ENCODE measurements around the gene DNAH6.

The DNAH6 gene

GRCh38 chr2:84700006-84700405, 183.7 kb downstream of the DNAH6 start:
- no peak for DNase-seq

- no peak for DNase-seq
Observed at GRCh38 chr2:84701880-84702279, 185.6 kb downstream of the DNAH6 start.

- no peak for DNase-seq
Observed at GRCh38 chr2:84702941-84703340, 186.6 kb downstream of the DNAH6 start.

- DNase-seq = no peak
Observed at GRCh38 chr2:84703831-84704230, 187.5 kb downstream of the DNAH6 start.

GRCh38 chr2:84704505-84705244, 188.4 kb downstream of the DNAH6 start:
- DNase-seq = no peak

GRCh38 chr2:84705858-84706257, 189.6 kb downstream of the DNAH6 start:
- DNase-seq = no peak

- DNase-seq = no peak
Observed at GRCh38 chr2:84708442-84708841, 192.1 kb downstream of the DNAH6 start.

- no peak for DNase-seq
Observed at GRCh38 chr2:84711651-84712050, 195.4 kb downstream of the DNAH6 start.

- DNase-seq = no peak
Observed at GRCh38 chr2:84713441-84713840, 197.1 kb downstream of the DNAH6 start.

- no peak for DNase-seq
Observed at GRCh38 chr2:84716564-84716963, 200.3 kb downstream of the DNAH6 start.

- no peak for DNase-seq
Observed at GRCh38 chr2:84717302-84717701, 201.0 kb downstream of the DNAH6 start.

GRCh38 chr2:84719434-84719833, 203.1 kb downstream of the DNAH6 start:
- no peak for DNase-seq

GRCh38 chr2:84723831-84724230, 207.5 kb downstream of the DNAH6 start:
- DNase-seq = no peak

GRCh38 chr2:84725717-84726116, 209.4 kb downstream of the DNAH6 start:
- DNase-seq = no peak

- DNase-seq = no peak
Observed at GRCh38 chr2:84727315-84727714, 211.0 kb downstream of the DNAH6 start.

- DNase-seq = no peak
Observed at GRCh38 chr2:84729224-84729623, 212.9 kb downstream of the DNAH6 start.

GRCh38 chr2:84731185-84731584, 214.9 kb downstream of the DNAH6 start:
- DNase-seq = no peak

GRCh38 chr2:84732897-84733778, 216.8 kb downstream of the DNAH6 start:
- DNase-seq = no peak

GRCh38 chr2:84735389-84735788, 219.1 kb downstream of the DNAH6 start:
- no peak for DNase-seq

- peak; percentile 16 to 30 for DNase-seq
Observed at GRCh38 chr2:84741182-84741822, 225.0 kb downstream of the DNAH6 start.

- no peak for DNase-seq
Observed at GRCh38 chr2:84748341-84748740, 232.0 kb downstream of the DNAH6 start.

- DNase-seq = no peak
Observed at GRCh38 chr2:84749442-84749841, 233.1 kb downstream of the DNAH6 start.

- DNase-seq = no peak
Observed at GRCh38 chr2:84755096-84755495, 238.8 kb downstream of the DNAH6 start.

- DNase-seq = no peak
Observed at GRCh38 chr2:84757648-84758047, 241.3 kb downstream of the DNAH6 start.

All from Kasumi-1 (cell line).